ENCODE data around the gene PLCB4. TPM values are rescaled to one million over a fixed set of nuclear protein-coding genes. Genes with fewer than 3 reads are reported as not detected.

The PLCB4 gene
- total RNA-seq, 1 donor from 2014 or later: 16.4 TPM

GRCh38 chr20:9061434-9061833 lies 7.5 kb upstream of the PLCB4 start:
- DNase-seq: no peak

- no peak for DNase-seq
Observed at GRCh38 chr20:9062066-9062465, 6.8 kb upstream of the PLCB4 start.

GRCh38 chr20:9066191-9066590 lies 2.7 kb upstream of the PLCB4 start:
- DNase-seq: no peak

- DNase-seq: peak; percentile 79
Observed at GRCh38 chr20:9068233-9068801, 570 bp upstream of the PLCB4 start.

GRCh38 chr20:9070304-9070703 lies 1.4 kb downstream of the PLCB4 start:
- no peak for DNase-seq

GRCh38 chr20:9071976-9072726 lies 3.3 kb downstream of the PLCB4 start:
- DNase-seq: no peak

- no peak for DNase-seq
Observed at GRCh38 chr20:9072861-9073500, 4.1 kb downstream of the PLCB4 start.

GRCh38 chr20:9075264-9076095 lies 6.6 kb downstream of the PLCB4 start:
- no peak for DNase-seq

GRCh38 chr20:9076440-9076839 lies 7.6 kb downstream of the PLCB4 start:
- DNase-seq: no peak

- no peak for DNase-seq
Observed at GRCh38 chr20:9078826-9079731, 10.2 kb downstream of the PLCB4 start.

GRCh38 chr20:9081423-9081966 lies 12.6 kb downstream of the PLCB4 start:
- no peak for DNase-seq

GRCh38 chr20:9082741-9083140 lies 13.9 kb downstream of the PLCB4 start:
- DNase-seq: no peak

GRCh38 chr20:9087531-9088217 lies 18.8 kb downstream of the PLCB4 start:
- no peak for DNase-seq

GRCh38 chr20:9088556-9088955 lies 19.7 kb downstream of the PLCB4 start:
- DNase-seq: no peak

GRCh38 chr20:9092113-9092512 lies 23.2 kb downstream of the PLCB4 start:
- DNase-seq: no peak

GRCh38 chr20:9092655-9093054 lies 23.8 kb downstream of the PLCB4 start:
- DNase-seq: no peak

GRCh38 chr20:9093218-9093957 lies 24.5 kb downstream of the PLCB4 start:
- DNase-seq: peak; percentile 52

GRCh38 chr20:9099372-9099771 lies 30.5 kb downstream of the PLCB4 start:
- no peak for DNase-seq

- no peak for DNase-seq
Observed at GRCh38 chr20:9100691-9101090, 31.8 kb downstream of the PLCB4 start.

GRCh38 chr20:9102456-9102855 lies 33.6 kb downstream of the PLCB4 start:
- DNase-seq: no peak
